Duodenal mucosa (tissue), 2 donors: ENCODE measurements around the gene FUT7.
"Not testable (repeated sequence)": the region's sequence is repeated elsewhere in the genome, so short reads cannot be mapped to it uniquely, and the experiment has no call there.

Source experiments
- H3K27ac ChIP-seq: one replicate; pipeline ENCODE4 v1.7.0; 2013; ENCODE audit warnings: low read depth, low read length
- H3K27me3 ChIP-seq, 2 donors: one replicate each; pipeline ENCODE4 v1.7.0; 2013; ENCODE audit warnings: low read length in 2 of 2, control low read depth in 1 of 2; ENCODE audit not compliant: insufficient read depth in 2 of 2, control insufficient read depth in 1 of 2
- H3K36me3 ChIP-seq, 2 donors: one replicate each; pipeline ENCODE4 v1.7.0; 2013; ENCODE audit warnings: low read length in 2 of 2, control low read depth in 1 of 2; ENCODE audit not compliant: insufficient read depth in 2 of 2, control insufficient read depth in 1 of 2
- H3K4me1 ChIP-seq, 2 donors: one replicate each; pipeline ENCODE4 v1.7.0; 2013; ENCODE audit warnings: low read length in 2 of 2, control low read depth in 1 of 2; ENCODE audit not compliant: insufficient read depth in 2 of 2, control insufficient read depth in 1 of 2
- H3K4me3 ChIP-seq, 2 donors: one replicate each; pipeline ENCODE4 v1.7.0; 2013; ENCODE audit warnings: low read length in 2 of 2, low read depth in 1 of 2
- H3K9ac ChIP-seq, 2 donors: one replicate each; pipeline ENCODE4 v1.7.0; 2013; ENCODE audit warnings: low read length in 2 of 2, low read depth in 1 of 2
- H3K9me3 ChIP-seq, 2 donors: one replicate each; pipeline ENCODE4 v1.7.0; 2013; ENCODE audit warnings: low read length in 2 of 2, control low read depth in 1 of 2; ENCODE audit not compliant: control insufficient read depth in 1 of 2

Gene FUT7

GRCh38 chr9:137039611-137040366 is 7.9 kb upstream of the FUT7 start:
- H3K27me3 ChIP-seq: peaks cover 0 to 9% of the 10 kb centered on the region in 2 donors
- no peak overlapping the region for H3K27ac ChIP-seq
- H3K4me1 ChIP-seq: peaks cover 27% of the 10 kb centered on the region in 2 donors
- no peaks in the 10 kb centered on the region for H3K36me3 ChIP-seq
- no peak overlapping the region for H3K9ac ChIP-seq
- no peaks in the 10 kb centered on the region for H3K9me3 ChIP-seq
- H3K4me3 ChIP-seq: no peak overlapping the region

- no peak overlapping the region for H3K4me3 ChIP-seq
- H3K9me3 ChIP-seq: no peaks in the 10 kb centered on the region
- peaks cover 0 to 3% of the 10 kb centered on the region in 2 donors for H3K27me3 ChIP-seq
- no peaks in the 10 kb centered on the region for H3K36me3 ChIP-seq
- H3K9ac ChIP-seq: no peak overlapping the region
- no peak overlapping the region for H3K27ac ChIP-seq
- H3K4me1 ChIP-seq: peaks cover 22 to 23% of the 10 kb centered on the region in 2 donors
Measured at GRCh38 chr9:137038916-137039315, 7.0 kb upstream of the FUT7 start.

- Histone ChIP-seq H3K27me3 (no peaks in the 10 kb centered on the region), H3K9ac (no peak overlapping the region), H3K4me1 (peaks cover 11 to 12% of the 10 kb centered on the region in 2 donors), H3K27ac (no peak overlapping the region), H3K36me3 (no peaks in the 10 kb centered on the region), H3K9me3 (no peaks in the 10 kb centered on the region), H3K4me3 (no peak overlapping the region)
Measured at GRCh38 chr9:137037483-137037882, 5.6 kb upstream of the FUT7 start.

GRCh38 chr9:137037035-137037434 is 5.1 kb upstream of the FUT7 start:
- Histone ChIP-seq H3K27me3 (no peaks in the 10 kb centered on the region), H3K9me3 (no peaks in the 10 kb centered on the region), H3K4me3 (no peak overlapping the region), H3K9ac (no peak overlapping the region), H3K36me3 (no peaks in the 10 kb centered on the region), H3K27ac (no peak overlapping the region), H3K4me1 (peaks cover 14 to 16% of the 10 kb centered on the region in 2 donors)

GRCh38 chr9:137035937-137036336 is 4.0 kb upstream of the FUT7 start:
- Histone ChIP-seq H3K27me3 (no peaks in the 10 kb centered on the region), H3K27ac (no peak overlapping the region)

GRCh38 chr9:137035507-137035834 is 3.6 kb upstream of the FUT7 start:
- H3K4me1 ChIP-seq: peaks cover 28 to 32% of the 10 kb centered on the region in 2 donors
- no peaks in the 10 kb centered on the region for H3K9me3 ChIP-seq
- no peaks in the 10 kb centered on the region for H3K27me3 ChIP-seq
- H3K9ac ChIP-seq: no peak overlapping the region
- H3K27ac ChIP-seq: no peak overlapping the region
- H3K36me3 ChIP-seq: no peaks in the 10 kb centered on the region
- H3K4me3 ChIP-seq: no peak overlapping the region

More at GRCh38 chr9:137035937-137036336, 4.0 kb upstream of the FUT7 start:
- Histone ChIP-seq H3K36me3 (no peaks in the 10 kb centered on the region), H3K4me3 (no peak overlapping the region), H3K9ac (no peak overlapping the region), H3K9me3 (no peaks in the 10 kb centered on the region), H3K4me1 (peaks cover 23 to 27% of the 10 kb centered on the region in 2 donors)

GRCh38 chr9:137034709-137035506 is 3.0 kb upstream of the FUT7 start:
- no peak overlapping the region for H3K27ac ChIP-seq

GRCh38 chr9:137034039-137034708 is 2.3 kb upstream of the FUT7 start:
- Histone ChIP-seq H3K9ac (no peak overlapping the region), H3K4me3 (no peak overlapping the region), H3K4me1 (peaks cover 31 to 45% of the 10 kb centered on the region in 2 donors), H3K9me3 (no peaks in the 10 kb centered on the region), H3K36me3 (no peaks in the 10 kb centered on the region), H3K27ac (no peak overlapping the region), H3K27me3 (no peaks in the 10 kb centered on the region)

More at GRCh38 chr9:137034709-137035506, 3.0 kb upstream of the FUT7 start:
- no peaks in the 10 kb centered on the region for H3K27me3 ChIP-seq
- no peaks in the 10 kb centered on the region for H3K9me3 ChIP-seq
- no peak overlapping the region for H3K4me3 ChIP-seq
- peaks cover 31 to 38% of the 10 kb centered on the region in 2 donors for H3K4me1 ChIP-seq
- H3K36me3 ChIP-seq: no peaks in the 10 kb centered on the region
- H3K9ac ChIP-seq: no peak overlapping the region

GRCh38 chr9:137033481-137033880 is 1.6 kb upstream of the FUT7 start:
- H3K27me3 ChIP-seq, H3K9ac ChIP-seq, H3K36me3 ChIP-seq, H3K9me3 ChIP-seq, H3K4me3 ChIP-seq, H3K27ac ChIP-seq: not testable (repeated sequence)
- H3K4me1 ChIP-seq: peaks cover 31 to 52% of the 10 kb centered on the region in 2 donors

GRCh38 chr9:137032858-137033257 is 970 bp upstream of the FUT7 start:
- Histone ChIP-seq H3K9ac (no peak overlapping the region), H3K4me1 (peaks cover 31 to 53% of the 10 kb centered on the region in 2 donors), H3K9me3 (no peaks in the 10 kb centered on the region), H3K27me3 (no peaks in the 10 kb centered on the region), H3K36me3 (no peaks in the 10 kb centered on the region), H3K27ac (no peak overlapping the region), H3K4me3 (no peak overlapping the region)
